ENCODE results near the gene BORCS8. TPM values are rescaled to one million over a fixed set of nuclear protein-coding genes. Genes with fewer than 3 reads are reported as not detected.

Gene BORCS8
- 10 to 100 TPM in 6 of 7 donors, 1 to 10 TPM in 1; 5.4 to 19.0 (median 16.6) TPM for total RNA-seq
- 10 to 100 TPM in 1 of 2 donors, 1 to 10 TPM in 1; 5.7 to 13.1 TPM for polyA plus RNA-seq
- long read RNA-seq, donor 1, transcript BORCS8-202 (6 exons, 1,429 nt) = major isoform, 16 of 20 reads
- long read RNA-seq, donor 1, partial matches to known transcripts = 0 of 20 reads
- long read RNA-seq, donor 1, other reads (novel, unspliced or antisense) = 2 of 20 reads
- long read RNA-seq, donor 2, transcript BORCS8-202 (6 exons, 1,429 nt) = major isoform, 10 of 19 reads
- long read RNA-seq, donor 2, partial matches to known transcripts = 0 of 19 reads
- long read RNA-seq, donor 2, other reads (novel, unspliced or antisense) = 0 of 19 reads
- long read RNA-seq, donor 3, transcript BORCS8-202 (6 exons, 1,429 nt) = major isoform, 11 of 21 reads
- long read RNA-seq, donor 3, partial matches to known transcripts = 1 of 21 reads
- long read RNA-seq, donor 3, other reads (novel, unspliced or antisense) = 4 of 21 reads

DNA sequence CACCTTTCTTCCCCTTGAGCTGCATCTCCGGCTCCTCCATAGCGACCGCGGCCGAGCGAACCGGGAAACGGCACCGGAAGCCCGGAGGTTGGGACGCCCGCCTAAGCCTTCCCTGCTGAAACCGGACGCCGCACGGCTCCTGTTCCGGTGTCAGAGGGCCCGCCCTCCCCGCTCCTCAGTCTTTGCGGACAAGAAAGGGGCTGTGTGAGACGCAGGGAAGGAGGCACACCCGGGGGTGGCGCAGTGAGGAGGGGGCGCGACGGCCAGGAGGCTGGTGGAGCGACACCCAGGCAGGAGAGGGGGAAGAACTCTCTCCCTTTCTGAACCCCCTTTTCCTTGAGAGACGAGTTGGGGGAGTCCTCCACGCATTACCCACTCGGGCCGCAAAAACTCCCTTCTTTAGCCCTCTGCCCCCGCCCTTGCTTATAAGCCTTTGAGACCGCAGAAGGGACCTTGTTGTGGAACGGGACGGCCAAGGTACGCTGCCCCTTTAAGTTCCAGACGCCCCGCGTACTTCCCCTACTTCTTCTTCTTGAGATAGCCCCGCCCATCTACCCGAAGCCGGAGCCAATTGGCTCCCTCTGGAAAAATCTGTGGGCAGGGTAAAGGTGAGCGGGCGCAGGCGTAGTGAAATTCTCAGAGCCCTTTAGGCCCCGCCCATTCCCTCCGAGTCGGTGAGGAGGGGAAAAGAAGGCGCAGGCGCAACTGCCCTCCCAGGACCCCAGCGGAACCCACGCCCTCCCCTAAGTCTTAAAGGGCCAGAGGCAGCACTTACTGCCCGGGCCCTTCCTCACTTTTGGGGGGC, at the start of gene BORCS8, which contains the start of gene RFXANK:
BORCS8 (minus strand) TSS at position 75 of the 805 bp plus-strand sequence; CDS start at position 40, 35 bp downstream.
RFXANK (plus strand) TSS at position 181 of the 805 bp plus-strand sequence. CDS start 1,689 bp downstream, outside the sequence.
- 0% methylated on average over 53 of the region's 53 CpGs for WGBS, 3 donors

DNA sequence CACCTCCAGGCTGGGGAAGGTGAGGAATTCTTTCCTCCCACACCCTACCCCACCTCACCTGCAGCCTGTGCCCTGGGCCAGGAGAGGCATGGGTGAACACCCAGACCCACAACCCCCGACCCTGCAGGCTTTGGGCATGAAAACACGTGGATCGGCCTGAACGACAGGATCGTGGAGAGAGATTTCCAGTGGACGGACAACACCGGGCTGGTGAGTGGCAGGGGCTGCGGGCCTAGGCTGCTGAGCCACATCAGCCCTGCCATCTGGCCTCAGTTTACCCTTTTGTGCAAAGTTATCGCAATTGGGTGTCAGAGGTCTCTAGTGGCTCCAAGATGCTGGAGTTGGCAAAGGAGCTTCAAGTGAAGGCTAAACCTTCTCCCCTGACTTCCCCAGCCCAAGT, 48.5 kb upstream of the BORCS8 start:
- H3K9me3 ChIP-seq = no peaks in the 10 kb centered on the region
- H3K27me3 ChIP-seq = no peaks in the 10 kb centered on the region
- no peaks in the 10 kb centered on the region for H3K36me3 ChIP-seq
- TF ChIP-seq, protein P1, sequence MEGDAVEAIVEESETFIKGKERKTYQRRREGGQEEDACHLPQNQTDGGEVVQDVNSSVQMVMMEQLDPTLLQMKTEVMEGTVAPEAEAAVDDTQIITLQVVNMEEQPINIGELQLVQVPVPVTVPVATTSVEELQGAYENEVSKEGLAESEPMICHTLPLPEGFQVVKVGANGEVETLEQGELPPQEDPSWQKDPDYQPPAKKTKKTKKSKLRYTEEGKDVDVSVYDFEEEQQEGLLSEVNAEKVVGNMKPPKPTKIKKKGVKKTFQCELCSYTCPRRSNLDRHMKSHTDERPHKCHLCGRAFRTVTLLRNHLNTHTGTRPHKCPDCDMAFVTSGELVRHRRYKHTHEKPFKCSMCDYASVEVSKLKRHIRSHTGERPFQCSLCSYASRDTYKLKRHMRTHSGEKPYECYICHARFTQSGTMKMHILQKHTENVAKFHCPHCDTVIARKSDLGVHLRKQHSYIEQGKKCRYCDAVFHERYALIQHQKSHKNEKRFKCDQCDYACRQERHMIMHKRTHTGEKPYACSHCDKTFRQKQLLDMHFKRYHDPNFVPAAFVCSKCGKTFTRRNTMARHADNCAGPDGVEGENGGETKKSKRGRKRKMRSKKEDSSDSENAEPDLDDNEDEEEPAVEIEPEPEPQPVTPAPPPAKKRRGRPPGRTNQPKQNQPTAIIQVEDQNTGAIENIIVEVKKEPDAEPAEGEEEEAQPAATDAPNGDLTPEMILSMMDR (IDR thresholded peaks at IDR 0.05) = no peak
- TF ChIP-seq EP300 (IDR thresholded peaks at IDR 0.05) = no peak
- no peak for TF ChIP-seq POLR2A (IDR thresholded peaks at IDR 0.05)
- DNase-seq = no peak
- H3K27ac ChIP-seq = no peak overlapping the region
- intact Hi-C loops (cut with DNase I) = no loop called here
- H3K4me3 ChIP-seq = no peak overlapping the region
- WGBS, 3 donors = 75 to 79% (median 77%) methylated on average over 9 of the region's 9 CpGs
- H3K4me1 ChIP-seq (ENCODE audit: insufficient read depth) = no peaks in the 10 kb centered on the region

More for the DNA sequence above, at the start of gene BORCS8, which contains the start of gene RFXANK:
- peak; percentile 99 to 100 (median 99) for DNase-seq
- Histone ChIP-seq H3K27me3 (no peaks in the 10 kb centered on the region), H3K27ac (peak within 1 kb of the TSS; percentile 90 to 93), H3K9me3 (no peaks in the 10 kb centered on the region), H3K4me3 (peak within 1 kb of the TSS; percentile 99), H3K4me1 (ENCODE audit: insufficient read depth) (peaks cover 4% of the 10 kb centered on the region), H3K36me3 (no peaks in the 10 kb centered on the region)
- intact Hi-C loops (cut with DNase I) = no loop called here
- TF ChIP-seq, protein P1 (IDR thresholded peaks at IDR 0.05) = no peak
- TF ChIP-seq EP300 (IDR thresholded peaks at IDR 0.05) (no peak), POLR2A (IDR thresholded peaks at IDR 0.05) (peak; percentile 52)

DNA sequence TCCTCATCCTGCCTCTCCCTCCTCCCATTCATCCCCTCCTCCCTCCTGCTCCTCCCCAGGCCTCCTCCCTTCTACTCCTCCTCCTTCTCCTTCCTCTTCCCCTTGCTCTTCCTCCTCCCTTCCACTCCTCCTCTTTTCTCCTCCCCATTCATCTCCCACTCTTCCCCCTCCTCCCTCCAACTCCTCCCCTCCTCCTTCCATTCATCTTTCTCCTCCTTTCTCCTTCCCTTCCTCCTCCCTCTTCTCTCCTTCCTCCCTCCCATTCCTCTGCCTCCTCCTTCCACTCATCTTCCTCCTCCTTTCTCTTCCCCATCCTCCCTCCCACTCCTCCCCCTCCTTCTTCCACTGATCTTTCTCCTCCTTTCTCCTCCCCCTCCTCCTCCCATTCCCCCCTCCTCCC, 47.7 kb upstream of the BORCS8 start:
- H3K27ac ChIP-seq = no peak overlapping the region
- intact Hi-C loops (cut with DNase I) = no loop called here
- H3K4me3 ChIP-seq = no peak overlapping the region
- H3K9me3 ChIP-seq = peaks cover 0 to 4% of the 10 kb centered on the region in 2 donors
- DNase-seq = no peak
- no peaks in the 10 kb centered on the region for H3K36me3 ChIP-seq
- TF ChIP-seq POLR2A (IDR thresholded peaks at IDR 0.05) = no peak
- TF ChIP-seq, protein P1 (IDR thresholded peaks at IDR 0.05) = no peak
- no peak for TF ChIP-seq EP300 (IDR thresholded peaks at IDR 0.05)
- no peaks in the 10 kb centered on the region for H3K27me3 ChIP-seq
- no peaks in the 10 kb centered on the region for H3K4me1 ChIP-seq (ENCODE audit: insufficient read depth)

DNA sequence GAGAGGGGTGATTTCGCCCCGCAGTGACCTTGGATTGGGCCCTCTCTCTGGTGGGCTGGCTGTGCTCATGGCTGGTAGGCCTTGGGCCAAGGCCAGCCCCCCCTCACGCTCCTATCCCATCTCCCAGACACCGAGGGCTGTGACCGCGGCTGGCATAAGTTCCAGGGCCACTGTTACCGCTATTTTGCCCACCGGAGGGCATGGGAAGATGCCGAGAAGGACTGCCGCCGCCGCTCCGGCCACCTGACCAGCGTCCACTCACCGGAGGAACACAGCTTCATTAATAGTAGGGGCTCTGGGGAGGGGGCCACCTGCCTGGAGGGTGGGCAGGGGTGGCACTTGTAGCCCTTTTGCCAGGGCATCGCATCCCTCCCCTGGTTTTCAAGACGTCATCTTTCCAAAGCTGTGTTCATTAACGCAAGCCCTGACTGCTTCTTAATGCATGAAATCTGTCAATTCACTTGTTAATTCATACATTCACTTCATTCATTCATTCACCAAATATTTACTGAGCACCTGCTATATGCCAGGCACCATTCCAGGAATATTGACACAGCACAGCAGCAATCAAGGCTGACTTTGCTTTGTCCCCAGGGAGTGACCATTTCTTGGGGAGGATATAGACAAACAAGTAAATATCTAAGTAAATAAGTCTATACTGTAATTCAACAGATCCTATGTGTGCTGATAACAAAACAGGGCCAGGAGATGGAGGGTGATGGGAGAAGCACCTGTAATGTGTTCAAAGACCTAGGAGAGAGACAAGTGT, 46.4 kb upstream of the BORCS8 start:
- Histone ChIP-seq H3K27ac (no peak overlapping the region), H3K27me3 (no peaks in the 10 kb centered on the region), H3K9me3 (peaks cover 0 to 14% of the 10 kb centered on the region in 2 donors), H3K4me3 (no peak overlapping the region), H3K36me3 (no peaks in the 10 kb centered on the region), H3K4me1 (ENCODE audit: insufficient read depth) (no peaks in the 10 kb centered on the region)
- no peak for DNase-seq
- intact Hi-C loops (cut with DNase I) = no loop called here
- WGBS, 3 donors = 67 to 78% (median 69%) methylated on average over 18 of the region's 18 CpGs
- TF ChIP-seq, protein P1 (IDR thresholded peaks at IDR 0.05) = no peak
- no peak for TF ChIP-seq EP300 (IDR thresholded peaks at IDR 0.05)
- TF ChIP-seq POLR2A (IDR thresholded peaks at IDR 0.05) = no peak

Data from ovary (tissue), 10 donors.